GM12873 (cell line): ENCODE results near the gene SPAG16.

Experiments
- CTCF ChIP-seq: IDR thresholded peaks from 2 replicates; pipeline ENCODE4 v1.5.1; 2012; ENCODE audit warnings: low read depth, mild to moderate bottlenecking, moderate library complexity, low read length, control low read depth; ENCODE audit not compliant: insufficient read depth; ENCODE audit errors: missing control alignments

Gene SPAG16

GRCh38 chr2:213252206-213252605 lies 32.1 kb upstream of the SPAG16 start:
- TF ChIP-seq CTCF: no peak

- no peak for TF ChIP-seq CTCF
Measured at GRCh38 chr2:213253162-213253561, 31.1 kb upstream of the SPAG16 start.

- TF ChIP-seq CTCF: no peak
Measured at GRCh38 chr2:213259266-213259665, 25.0 kb upstream of the SPAG16 start.

GRCh38 chr2:213261237-213261636 lies 23.0 kb upstream of the SPAG16 start:
- no peak for TF ChIP-seq CTCF

- no peak for TF ChIP-seq CTCF
Measured at GRCh38 chr2:213261715-213262114, 22.5 kb upstream of the SPAG16 start.

- no peak for TF ChIP-seq CTCF
Measured at GRCh38 chr2:213265679-213266078, 18.6 kb upstream of the SPAG16 start.

GRCh38 chr2:213266421-213266820 lies 17.8 kb upstream of the SPAG16 start:
- TF ChIP-seq CTCF: no peak

- no peak for TF ChIP-seq CTCF
Measured at GRCh38 chr2:213271947-213272346, 12.3 kb upstream of the SPAG16 start.
